22Rv1 (cell line): ENCODE data around the gene GDNF.

Experiments
- ZFX ChIP-seq: fragments of 450-650 bp; IDR thresholded peaks from 2 replicates; pipeline ENCODE4 v1.6.1; 2017; ENCODE audit warnings: antibody characterized with exemption, borderline replicate concordance
- TF ChIP-seq, protein P1 (sequence below): fragments of 450-650 bp; IDR thresholded peaks from 2 replicates; pipeline ENCODE4 v1.5.1; 2017; ENCODE audit warnings: mild to moderate bottlenecking

DNA sequence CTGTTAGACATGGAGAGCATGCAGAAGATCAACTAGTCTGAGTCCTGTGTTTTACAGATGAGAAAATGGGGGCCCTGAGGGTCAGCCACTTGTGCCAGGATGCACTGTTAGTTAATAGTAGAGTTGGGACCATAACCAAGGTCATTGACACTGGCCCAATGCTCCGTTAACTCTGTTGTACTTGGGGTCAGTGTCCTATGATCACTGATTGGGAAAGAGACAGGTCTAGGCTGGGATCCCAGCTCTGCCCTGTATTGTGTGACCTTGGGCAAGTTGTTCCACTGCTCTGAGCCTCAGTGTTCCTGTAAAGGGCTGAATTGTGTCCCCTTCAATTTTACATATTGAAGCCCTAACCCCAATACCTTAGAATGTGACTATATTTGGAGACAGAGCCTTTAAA is 70.0 kb downstream of the GDNF start:
- TF ChIP-seq, protein P1, sequence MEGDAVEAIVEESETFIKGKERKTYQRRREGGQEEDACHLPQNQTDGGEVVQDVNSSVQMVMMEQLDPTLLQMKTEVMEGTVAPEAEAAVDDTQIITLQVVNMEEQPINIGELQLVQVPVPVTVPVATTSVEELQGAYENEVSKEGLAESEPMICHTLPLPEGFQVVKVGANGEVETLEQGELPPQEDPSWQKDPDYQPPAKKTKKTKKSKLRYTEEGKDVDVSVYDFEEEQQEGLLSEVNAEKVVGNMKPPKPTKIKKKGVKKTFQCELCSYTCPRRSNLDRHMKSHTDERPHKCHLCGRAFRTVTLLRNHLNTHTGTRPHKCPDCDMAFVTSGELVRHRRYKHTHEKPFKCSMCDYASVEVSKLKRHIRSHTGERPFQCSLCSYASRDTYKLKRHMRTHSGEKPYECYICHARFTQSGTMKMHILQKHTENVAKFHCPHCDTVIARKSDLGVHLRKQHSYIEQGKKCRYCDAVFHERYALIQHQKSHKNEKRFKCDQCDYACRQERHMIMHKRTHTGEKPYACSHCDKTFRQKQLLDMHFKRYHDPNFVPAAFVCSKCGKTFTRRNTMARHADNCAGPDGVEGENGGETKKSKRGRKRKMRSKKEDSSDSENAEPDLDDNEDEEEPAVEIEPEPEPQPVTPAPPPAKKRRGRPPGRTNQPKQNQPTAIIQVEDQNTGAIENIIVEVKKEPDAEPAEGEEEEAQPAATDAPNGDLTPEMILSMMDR: no peak
- TF ChIP-seq ZFX: no peak
